HG02571 (cell line): ENCODE data around the gene MCCC1.

Source experiments
- ATAC-seq: cut with Tn5 transposase; IDR thresholded peaks from one replicate; pipeline ENCODE4 v1.9.1; 2021; ENCODE audit warnings: mild to moderate bottlenecking, moderate library complexity; ENCODE audit not compliant: unreplicated experiment

The MCCC1 gene

DNA sequence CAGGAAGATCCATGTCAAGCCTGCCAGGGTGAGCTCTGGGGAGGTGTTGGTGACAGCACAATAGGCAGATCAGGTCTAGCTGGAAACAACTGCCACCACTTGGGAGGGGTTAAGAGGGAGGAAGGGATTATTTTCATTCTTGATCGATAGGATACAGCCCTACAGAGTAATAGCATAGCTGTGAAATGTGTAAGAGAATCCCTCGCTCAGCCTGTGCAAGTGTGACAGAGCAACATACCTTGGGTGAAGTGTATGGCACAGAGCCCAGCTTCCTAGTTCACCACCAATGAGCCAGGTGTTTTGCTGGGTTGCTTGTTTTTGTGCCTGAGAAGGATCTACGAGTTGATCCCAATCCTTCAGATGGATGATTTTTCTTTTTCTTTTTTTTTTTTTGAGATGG is 109.7 kb downstream of the MCCC1 start:
- no peak for ATAC-seq

DNA sequence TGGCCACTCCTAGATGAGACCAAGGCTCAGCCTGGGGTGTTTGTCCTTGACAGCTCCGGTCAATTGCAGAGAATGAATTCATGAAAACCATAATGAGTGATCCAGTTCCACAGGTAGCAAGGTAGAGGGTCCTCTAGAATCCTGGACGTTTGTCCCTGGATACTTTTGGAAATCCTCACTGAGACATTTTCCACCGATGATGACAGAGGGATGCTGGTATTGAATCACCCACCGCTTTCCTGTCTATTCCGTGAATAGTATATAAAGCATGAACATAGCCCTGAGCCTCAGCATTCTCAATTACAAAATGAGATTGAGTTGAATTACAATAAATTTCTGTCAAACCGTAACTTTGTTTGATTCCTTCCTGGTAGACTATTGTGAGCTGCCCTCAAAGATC is 113.3 kb downstream of the MCCC1 start:
- no peak for ATAC-seq

DNA sequence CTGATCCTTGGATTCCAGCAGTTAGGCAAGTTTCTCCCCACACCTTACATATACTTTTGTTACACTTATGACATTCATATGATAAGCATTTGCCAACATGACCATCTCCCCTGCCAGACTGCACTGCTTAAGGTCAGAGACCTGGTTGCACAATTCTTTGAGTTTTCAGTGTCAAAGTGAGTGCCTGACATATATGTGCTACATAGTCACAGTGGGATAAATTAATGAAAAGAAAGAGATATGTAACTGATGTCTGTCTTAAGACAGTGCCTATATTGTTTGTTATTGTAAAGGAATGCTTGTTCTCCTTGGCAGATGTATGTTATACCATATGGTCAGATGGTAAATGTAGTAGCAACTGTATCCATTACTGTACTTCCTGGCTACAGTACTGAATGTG is 115.4 kb downstream of the MCCC1 start:
- no peak for ATAC-seq

DNA sequence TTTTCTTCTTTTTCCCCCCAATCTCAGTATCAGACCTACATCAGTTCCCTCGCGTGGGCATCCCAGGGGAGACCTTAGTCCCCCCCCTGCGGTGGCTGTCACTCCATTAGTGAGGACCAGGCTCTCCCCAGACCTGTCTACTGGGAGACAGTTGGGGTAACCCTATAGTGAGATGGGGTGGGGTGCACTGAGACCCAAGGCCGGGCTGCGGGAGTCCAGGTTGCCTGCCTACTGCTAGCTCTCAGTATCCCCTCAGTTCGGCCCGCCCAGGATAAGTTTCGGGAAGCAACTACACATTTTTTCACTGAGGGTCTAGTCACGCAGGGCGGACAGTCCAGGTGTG is 118.3 kb downstream of the MCCC1 start:
- no peak for ATAC-seq

DNA sequence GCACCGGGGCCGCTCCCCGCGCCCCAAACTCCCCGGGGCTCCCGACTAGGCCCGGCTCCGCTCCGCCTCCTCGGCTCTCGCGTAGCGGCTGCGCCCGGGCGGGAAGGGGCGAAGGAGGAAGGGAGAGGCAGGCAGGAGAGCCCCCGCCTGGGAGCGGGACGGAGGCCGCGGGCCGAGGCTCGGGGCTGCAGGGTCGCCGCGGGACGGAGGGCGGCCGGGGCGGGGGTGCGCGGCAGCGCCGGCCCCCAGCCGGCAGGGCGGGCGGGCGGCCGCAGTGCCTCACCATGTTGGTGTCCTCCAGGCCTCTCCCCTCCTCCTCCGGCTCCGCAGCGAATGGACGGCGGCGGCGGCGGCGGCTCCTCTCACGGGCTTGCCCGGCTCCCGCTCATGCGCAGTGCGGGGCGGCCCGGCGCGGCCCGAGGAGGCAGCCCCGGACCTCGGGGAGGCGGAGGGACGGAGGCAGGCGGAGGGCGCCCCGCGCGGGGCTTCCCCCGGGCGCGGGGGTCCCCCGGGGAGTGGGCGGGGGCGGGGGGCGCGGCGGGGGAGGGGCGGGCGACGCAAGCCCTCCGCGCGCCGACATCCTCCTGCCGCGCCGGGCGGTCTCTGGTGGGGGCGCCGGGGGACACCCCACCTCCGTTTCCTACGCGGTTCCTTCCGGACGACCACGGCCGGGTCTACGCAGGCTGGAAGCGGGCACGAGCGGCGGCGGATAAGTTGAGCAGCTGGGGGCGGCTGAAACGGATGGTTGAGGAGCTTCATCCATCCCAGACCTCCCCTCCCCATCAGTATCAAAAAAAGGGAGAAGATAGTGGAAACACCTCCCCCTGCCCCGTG is 118.9 kb downstream of the MCCC1 start, which contains the start of gene DCUN1D1:
TSS of gene DCUN1D1 (minus strand) at position 335 of the 834 bp plus-strand sequence. CDS start at position 286, 49 bp downstream.
- peak; percentile 90 for ATAC-seq

DNA sequence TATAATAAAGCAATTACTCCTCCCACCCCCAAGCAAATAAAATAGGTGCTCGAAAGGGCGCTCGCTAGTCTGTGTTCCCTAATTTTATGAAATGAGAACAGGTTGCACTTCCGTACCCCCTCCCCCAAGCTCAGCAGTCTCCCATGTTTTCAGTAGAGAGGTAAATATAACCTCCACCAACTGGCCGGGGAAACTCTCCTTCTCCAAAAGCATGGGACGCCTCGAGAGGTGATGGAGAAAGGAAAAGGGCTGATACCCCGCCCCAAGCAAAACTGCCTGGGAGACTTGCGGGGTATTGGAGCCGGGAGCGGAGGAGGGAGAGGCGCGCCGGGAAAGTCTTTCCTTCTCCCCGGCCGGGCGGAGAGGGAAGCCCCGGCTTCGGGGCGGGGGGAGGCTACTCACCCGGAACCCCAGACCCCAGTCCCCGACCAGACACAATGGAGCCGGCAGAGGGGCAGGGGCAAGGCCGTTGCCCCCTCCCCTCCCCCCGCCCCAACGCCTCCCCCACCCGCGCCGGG is 119.6 kb downstream of the MCCC1 start:
- peak; percentile 13 for ATAC-seq

DNA sequence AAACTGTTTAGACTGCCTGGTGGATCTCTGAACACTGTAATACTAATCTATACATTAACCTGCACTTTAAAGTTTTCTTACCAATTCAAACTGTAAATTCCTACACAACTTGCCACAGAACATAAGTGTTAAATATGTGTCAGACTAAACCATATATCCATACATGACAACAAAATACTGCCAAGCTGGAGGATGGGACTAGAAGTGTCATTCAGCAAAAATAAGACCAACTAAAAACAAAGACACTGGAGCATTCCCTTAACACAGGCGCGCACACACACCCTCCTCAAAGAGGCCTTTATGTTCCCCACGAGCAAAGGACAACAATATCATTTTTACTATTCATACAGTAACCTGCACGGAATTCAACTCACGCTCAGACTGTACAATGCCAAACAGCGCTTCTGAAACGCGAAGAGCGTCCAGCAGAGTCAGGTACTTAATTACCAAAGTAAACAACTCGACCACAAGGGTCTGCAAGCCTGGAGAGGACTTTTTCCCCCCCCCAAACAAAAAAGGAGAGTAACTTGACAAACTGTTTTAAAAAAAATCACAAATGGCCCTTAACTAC is 120.1 kb downstream of the MCCC1 start:
- no peak for ATAC-seq

DNA sequence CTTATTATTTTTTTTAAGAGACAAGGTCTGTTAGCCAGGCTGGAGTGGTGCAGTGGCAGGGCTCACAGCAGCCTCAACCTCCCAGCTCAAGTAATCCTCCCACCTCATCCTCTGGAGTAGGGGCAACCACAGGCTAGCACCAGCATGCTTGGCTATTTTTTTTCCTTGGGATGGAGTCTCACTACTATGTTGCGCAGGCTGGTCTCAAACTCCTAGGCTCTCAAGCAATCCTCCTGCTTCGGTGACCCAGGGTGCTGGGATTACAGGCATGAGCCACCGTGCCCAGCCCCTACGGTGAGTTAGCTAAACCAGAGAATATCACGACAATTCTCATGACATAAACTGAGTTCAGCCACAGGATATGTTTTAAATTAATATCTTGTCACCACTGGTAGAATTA is 120.9 kb downstream of the MCCC1 start:
- ATAC-seq, result no peak

DNA sequence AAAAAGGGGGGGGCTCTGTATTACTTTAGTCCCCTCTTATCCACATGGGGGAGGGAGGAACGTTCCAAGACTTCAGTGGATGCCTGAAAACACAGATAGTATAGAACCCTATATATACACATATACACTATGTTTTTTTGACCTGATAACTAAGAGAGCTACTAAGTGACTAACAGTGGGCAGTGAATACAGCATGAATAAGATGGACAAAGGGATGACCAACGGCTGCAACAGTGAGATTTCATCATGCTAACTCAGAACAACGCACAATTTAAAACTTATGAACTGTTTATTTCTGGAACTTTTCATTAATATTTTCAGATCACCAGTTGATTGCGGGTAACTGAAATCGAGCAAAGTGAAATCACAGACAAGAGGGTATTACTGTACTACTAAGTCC is 126.2 kb downstream of the MCCC1 start:
- ATAC-seq, result no peak

DNA sequence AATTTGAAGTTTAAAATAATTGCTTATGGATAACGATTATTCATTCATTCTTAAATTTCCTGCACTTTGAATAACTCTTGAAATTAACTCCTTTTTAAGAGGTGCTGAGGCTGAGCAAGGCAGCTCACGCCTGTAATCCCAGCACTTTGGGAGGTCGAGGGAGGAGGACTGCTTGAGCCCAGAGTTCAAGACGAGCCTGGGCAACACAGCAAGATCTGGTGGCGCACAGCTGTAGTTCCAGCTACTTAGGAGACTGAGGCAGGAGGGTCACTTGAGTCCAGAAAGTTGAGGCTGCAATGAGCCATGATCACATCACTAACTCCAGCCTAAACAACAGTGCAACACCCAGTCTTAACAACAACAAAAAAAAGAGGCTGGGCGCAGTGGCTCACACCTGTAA is 126.9 kb downstream of the MCCC1 start:
- ATAC-seq, result no peak

DNA sequence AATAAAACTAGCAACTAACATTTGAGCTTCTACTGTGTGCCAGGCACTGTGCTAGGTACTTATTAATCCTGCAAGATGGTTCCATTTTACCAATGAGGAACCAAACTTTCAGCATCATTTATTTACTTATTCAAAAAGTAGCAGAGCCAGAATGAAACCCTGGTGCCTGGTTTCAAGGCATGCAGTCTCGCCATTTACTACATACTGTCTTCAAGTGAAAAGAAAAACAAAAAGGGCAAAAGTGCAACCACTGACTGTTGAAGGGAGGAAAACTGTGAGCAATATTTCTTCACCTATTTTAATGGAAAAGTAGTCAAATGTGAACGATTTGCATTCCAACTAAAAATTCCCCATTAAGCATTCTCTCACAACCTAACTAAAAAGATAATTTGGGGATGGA is 127.7 kb downstream of the MCCC1 start:
- ATAC-seq, result no peak

DNA sequence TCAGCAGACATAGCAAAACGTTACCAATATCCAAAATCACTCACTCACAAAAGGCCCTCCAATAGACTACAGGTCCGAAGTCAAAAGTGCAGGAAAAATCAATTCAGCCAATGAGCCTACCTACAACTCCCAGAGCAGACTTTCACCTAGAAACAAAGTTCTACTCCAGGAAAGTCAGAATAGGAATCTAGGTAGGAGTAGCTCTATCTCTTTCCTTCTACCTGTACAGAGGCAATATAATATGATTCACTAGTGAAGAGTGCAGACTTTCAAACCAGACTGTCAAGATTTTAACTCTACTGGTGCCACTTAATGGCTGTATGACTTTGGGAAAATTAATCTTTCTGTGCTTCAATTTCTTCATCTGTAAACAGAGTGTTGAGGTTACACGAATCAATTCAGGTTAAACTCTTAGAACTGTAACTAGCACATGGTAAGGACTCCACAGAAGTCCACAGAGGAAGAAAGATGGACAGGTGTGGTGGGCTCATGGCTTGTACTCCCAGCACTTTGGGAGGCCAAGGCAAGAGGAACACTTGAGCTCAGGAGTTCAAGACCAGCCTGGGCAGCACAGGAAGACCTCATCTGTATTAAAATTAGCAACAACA is 128.4 kb downstream of the MCCC1 start:
- no peak for ATAC-seq

DNA sequence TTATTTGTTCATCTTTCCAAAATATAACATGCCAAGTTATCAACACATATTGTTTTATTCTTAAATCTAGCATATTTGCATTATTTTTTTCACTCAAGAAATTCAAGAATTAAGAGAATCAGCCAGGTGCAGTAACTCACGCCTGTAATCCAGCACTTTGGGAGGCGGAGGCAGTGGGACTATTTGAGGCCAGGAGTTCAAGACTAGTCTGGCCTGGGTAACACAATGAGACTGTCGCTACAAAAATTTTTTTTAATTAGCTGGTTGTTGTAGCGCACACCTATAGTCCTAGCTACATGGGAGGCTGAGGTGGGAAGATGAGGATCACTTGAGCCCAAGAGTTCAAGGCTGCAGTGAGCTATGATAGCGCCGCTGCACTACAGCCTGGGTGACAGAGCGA is 129.4 kb downstream of the MCCC1 start:
- no peak for ATAC-seq

DNA sequence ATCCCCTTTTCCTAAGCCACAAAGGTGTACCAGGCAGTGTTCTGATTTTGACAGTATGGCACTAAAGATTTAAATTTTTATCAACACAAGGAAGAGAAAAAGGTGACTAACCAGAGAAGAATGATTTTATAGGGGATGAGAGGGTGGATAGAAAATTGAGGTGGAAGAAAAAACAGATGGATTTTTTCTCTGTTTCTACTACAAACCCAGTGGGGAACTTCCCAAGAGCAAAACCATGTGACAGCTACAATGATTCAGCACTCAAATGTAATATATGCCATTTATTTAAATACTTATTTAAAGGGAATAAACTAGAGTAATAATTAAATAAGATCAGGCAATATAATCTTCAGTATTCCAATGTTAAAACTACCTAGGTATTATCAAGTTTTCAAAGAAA is 130.0 kb downstream of the MCCC1 start:
- ATAC-seq, result no peak

DNA sequence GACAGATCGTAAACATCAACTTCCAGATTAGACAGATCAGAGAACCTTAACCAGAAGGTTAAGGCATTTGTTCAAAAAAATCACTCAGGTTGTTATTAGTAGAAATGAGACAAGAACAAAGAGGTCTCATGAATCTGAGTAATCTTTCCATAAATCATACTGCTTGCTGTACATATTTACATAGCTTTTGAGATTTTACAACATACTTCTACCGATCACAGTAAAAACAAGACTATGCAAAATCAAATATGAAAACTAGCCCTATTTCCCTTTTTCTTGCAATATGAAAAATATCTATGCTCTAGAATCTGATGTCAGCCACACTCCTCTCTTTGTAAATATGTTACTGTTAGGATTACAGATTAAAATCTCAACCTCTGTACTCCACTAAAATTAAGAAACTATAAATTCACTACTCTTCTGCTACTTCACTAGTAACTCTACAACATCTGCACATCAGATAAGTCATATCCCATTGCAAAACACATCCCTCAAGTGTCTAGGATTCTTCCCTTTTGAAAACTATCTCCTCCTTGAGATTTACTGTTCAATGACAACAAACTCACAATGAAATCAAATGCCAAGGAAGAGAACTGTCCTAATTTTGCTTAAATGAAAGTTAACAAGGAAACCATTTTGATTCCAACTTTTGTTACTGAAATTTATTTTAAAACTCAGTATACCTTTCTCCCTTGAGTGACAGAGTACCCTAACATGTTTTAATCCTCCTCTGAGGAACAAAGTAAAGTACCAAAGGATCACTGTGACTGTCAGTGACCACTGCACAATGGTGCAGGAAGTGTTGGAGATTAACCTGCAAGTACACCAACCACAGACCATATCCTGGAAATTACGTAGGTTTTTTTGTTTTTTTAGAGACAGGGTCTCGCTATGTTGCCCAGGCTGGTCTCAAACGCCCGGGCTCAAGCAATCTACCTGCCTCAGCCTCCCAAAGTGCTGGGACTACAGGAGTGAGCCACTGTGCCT is 131.8 kb downstream of the MCCC1 start:
- peak; percentile 48 for ATAC-seq

DNA sequence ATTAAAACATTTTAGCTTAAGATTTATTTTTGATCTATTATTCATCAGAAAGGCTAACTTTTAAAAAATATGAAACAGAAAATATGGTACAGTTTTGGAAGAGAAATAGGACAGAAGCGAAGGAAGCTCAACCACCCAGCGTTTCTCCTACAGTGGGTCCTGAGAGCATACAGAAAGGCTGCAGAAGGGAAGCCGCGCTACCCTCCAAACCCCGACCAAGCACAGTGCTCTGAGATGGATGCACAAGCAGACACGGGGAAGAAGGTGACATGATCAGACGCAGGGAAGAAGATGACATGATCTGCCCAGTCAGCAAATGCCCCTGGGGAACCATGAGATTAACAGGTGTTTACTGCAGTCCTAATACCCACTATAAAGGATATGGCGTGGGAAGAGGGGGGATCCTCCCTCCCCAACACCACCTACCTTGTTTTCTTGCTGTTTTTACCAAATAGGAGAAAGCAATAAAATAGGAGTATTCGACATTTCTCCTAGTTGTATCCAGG is 133.4 kb downstream of the MCCC1 start:
- ATAC-seq, result no peak
